GM12891 (cell line): ENCODE results near the gene JMJD7.

ENCODE experiments used
- POLR2A ChIP-seq: IDR thresholded peaks from 2 replicates; pipeline ENCODE4 v1.6.1; 2011; ENCODE audit warnings: low read depth, low read length, control low read depth
- POLR2AphosphoS5 ChIP-seq: IDR thresholded peaks from 2 replicates; pipeline ENCODE4 v1.6.1; 2011; ENCODE audit warnings: low read depth, low read length, control low read depth

GRCh38 chr15:41780727-41781126 lies 47.2 kb upstream of the JMJD7 start:
- TF ChIP-seq POLR2A (no peak), POLR2AphosphoS5 (no peak)
